ENCODE data around the gene FXN. TPM values are rescaled to one million over a fixed set of nuclear protein-coding genes. Genes with fewer than 3 reads are reported as not detected.

Gene FXN
- total RNA-seq, 1 donor from 2014 or later: 11.4 TPM

DNA sequence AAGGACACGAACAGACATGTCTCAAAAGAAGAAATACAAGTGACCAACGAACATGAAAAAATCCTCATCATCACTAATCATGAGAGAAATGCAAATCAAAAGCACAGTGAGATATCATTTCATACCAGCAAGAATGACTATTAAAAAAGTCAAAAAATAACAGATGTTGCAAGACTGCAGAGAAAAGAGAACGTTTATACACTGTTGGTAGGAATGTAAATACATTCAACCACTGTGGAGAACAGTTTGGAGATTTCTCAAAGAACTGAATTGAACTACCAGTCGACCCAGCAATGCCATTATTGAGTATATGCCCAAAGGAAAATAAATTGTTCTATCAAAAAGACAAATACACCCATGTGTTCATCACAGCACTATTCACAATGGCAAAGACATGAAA, 45.7 kb downstream of the FXN start:
- DNase-seq (ENCODE audit: low read depth): no peak
- TF ChIP-seq, protein P1, sequence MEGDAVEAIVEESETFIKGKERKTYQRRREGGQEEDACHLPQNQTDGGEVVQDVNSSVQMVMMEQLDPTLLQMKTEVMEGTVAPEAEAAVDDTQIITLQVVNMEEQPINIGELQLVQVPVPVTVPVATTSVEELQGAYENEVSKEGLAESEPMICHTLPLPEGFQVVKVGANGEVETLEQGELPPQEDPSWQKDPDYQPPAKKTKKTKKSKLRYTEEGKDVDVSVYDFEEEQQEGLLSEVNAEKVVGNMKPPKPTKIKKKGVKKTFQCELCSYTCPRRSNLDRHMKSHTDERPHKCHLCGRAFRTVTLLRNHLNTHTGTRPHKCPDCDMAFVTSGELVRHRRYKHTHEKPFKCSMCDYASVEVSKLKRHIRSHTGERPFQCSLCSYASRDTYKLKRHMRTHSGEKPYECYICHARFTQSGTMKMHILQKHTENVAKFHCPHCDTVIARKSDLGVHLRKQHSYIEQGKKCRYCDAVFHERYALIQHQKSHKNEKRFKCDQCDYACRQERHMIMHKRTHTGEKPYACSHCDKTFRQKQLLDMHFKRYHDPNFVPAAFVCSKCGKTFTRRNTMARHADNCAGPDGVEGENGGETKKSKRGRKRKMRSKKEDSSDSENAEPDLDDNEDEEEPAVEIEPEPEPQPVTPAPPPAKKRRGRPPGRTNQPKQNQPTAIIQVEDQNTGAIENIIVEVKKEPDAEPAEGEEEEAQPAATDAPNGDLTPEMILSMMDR (IDR thresholded peaks at IDR 0.05; ENCODE audit: insufficient read depth, low read length, poor library complexity, severe bottlenecking): no peak
- Histone ChIP-seq H3K4me3 (ENCODE audit: low read depth, low read length) (no peak overlapping the region), H3K27me3 (ENCODE audit: control insufficient read depth, insufficient read depth, low read length) (no peaks in the 10 kb centered on the region), H3K36me3 (ENCODE audit: control insufficient read depth, insufficient read depth, low read length) (no peaks in the 10 kb centered on the region)

DNA sequence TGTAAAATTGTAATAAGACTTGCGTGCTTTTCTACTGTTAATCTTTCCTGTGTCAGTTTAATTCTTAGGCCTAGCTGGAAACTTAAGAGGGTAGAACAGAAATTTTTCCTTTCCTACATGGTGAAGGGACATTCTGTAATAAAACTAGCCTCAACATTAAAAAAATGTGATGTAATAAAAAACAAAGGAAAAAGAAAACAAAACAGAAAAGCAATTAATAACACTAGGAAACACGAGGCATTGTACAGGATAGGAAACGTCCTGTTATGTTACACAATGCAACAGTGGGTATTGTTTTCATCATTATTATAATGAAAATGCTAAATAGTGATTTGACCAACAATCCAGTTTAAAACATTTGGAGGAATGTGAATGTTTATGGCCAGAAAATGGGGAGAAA, 47.8 kb downstream of the FXN start:
- TF ChIP-seq, protein P1 (IDR thresholded peaks at IDR 0.05; ENCODE audit: insufficient read depth, low read length, poor library complexity, severe bottlenecking): no peak
- H3K27me3 ChIP-seq (ENCODE audit: control insufficient read depth, insufficient read depth, low read length): no peaks in the 10 kb centered on the region
- DNase-seq (ENCODE audit: low read depth): no peak
- no peak overlapping the region for H3K4me3 ChIP-seq (ENCODE audit: low read depth, low read length)
- no peaks in the 10 kb centered on the region for H3K36me3 ChIP-seq (ENCODE audit: control insufficient read depth, insufficient read depth, low read length)

DNA sequence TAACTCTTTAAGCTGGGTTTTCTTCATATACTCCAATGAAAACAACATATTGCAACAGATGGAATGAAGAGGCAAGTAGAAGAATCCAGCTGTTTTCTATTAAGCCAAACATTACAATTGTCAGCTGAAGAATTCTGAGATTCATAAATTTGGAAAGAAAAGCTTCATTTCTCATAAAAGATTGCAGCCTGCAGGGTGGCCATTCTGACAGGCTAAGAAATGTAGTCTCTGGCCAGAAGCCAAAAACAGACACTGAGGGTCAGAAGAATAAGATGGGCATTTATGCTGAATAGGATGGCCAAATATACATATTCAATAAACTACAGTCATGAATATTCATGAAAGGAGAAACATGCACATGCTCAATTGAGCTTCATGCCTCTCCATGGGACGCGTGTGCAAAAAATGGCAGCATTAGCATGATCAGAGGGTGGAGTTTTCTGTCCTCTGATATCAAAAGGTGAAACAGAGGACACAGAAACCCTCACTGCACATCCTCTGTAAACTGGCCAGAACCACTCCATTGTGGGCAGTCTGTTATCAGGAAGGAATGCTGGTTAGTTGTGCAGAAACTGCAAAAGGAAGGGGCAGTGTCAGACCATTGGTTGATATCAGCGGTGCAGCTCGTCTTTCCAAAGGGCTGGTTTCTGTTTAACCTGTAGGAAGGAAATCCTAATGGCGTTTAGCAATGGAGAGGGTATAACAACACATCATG, 50.2 kb downstream of the FXN start:
- H3K36me3 ChIP-seq (ENCODE audit: control insufficient read depth, insufficient read depth, low read length): no peaks in the 10 kb centered on the region
- no peaks in the 10 kb centered on the region for H3K27me3 ChIP-seq (ENCODE audit: control insufficient read depth, insufficient read depth, low read length)
- H3K4me3 ChIP-seq (ENCODE audit: low read depth, low read length): no peak overlapping the region
- TF ChIP-seq, protein P1 (IDR thresholded peaks at IDR 0.05; ENCODE audit: insufficient read depth, low read length, poor library complexity, severe bottlenecking): no peak
- no peak for DNase-seq (ENCODE audit: low read depth)

DNA sequence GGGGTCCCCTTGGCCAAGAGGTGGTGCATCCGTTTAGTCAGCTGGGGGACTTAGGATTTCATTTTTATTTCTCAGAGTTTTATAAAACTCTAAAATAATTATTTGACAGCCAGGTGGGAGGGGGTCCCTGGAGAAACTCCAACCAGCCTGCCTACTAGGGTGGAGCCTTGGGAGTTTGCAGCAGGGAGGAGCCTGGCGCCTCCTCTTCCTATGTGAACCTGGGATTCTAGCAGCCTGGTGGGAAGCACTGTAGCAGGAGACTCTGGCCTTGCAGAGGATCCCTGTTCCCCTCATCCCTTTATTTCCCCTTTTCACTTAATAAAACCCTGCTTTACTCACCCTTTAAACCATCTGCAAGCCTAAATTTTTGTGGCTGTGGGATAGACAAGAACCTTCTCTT, 50.8 kb downstream of the FXN start:
- H3K27me3 ChIP-seq (ENCODE audit: control insufficient read depth, insufficient read depth, low read length): no peaks in the 10 kb centered on the region
- no peak overlapping the region for H3K4me3 ChIP-seq (ENCODE audit: low read depth, low read length)
- DNase-seq (ENCODE audit: low read depth): no peak
- TF ChIP-seq, protein P1 (IDR thresholded peaks at IDR 0.05; ENCODE audit: insufficient read depth, low read length, poor library complexity, severe bottlenecking): no peak
- no peaks in the 10 kb centered on the region for H3K36me3 ChIP-seq (ENCODE audit: control insufficient read depth, insufficient read depth, low read length)

DNA sequence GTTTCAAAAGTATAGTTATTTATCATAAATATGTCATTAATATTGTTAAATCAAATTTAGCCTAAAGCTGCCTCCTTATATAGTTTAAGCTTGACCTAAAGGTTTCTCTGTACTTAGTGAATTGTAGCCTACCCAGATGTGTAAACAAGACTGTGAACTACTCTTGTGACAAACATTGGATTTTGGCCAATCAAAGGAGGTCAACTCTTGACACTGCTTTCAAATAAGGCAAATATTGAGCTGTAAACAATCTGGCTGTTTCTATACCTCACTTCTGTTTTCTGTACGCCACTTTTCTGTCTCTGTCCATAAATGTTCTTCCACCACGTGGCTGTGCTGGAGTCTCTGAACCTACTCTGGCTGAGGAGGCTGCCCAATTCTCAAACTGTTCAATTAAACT, 51.2 kb downstream of the FXN start:
- no peak overlapping the region for H3K4me3 ChIP-seq (ENCODE audit: low read depth, low read length)
- TF ChIP-seq, protein P1 (IDR thresholded peaks at IDR 0.05; ENCODE audit: insufficient read depth, low read length, poor library complexity, severe bottlenecking): no peak
- no peaks in the 10 kb centered on the region for H3K36me3 ChIP-seq (ENCODE audit: control insufficient read depth, insufficient read depth, low read length)
- H3K27me3 ChIP-seq (ENCODE audit: control insufficient read depth, insufficient read depth, low read length): no peaks in the 10 kb centered on the region
- DNase-seq (ENCODE audit: low read depth): no peak

DNA sequence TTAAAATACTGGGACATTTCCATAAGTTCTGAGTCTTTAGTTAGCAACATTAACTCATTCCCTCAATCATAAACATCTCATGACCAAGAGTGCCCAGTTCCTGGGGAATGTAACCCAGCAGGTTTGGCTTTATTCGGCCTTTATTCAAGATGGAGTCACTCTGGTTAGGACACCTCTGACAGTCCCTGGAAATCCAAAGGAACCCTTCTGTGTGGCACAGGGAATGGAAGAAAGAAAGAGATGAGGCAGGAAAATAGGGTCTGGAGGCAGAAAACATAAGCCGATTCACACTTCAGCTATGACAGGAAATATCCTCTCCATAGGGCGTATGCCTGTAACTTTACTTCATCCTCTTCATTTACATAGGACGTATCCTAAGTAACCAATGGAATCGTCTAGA, 53.5 kb downstream of the FXN start:
- Histone ChIP-seq H3K4me3 (ENCODE audit: low read depth, low read length) (no peak overlapping the region), H3K27me3 (ENCODE audit: control insufficient read depth, insufficient read depth, low read length) (no peaks in the 10 kb centered on the region), H3K36me3 (ENCODE audit: control insufficient read depth, insufficient read depth, low read length) (no peaks in the 10 kb centered on the region)
- DNase-seq (ENCODE audit: low read depth): no peak
- TF ChIP-seq, protein P1 (IDR thresholded peaks at IDR 0.05; ENCODE audit: insufficient read depth, low read length, poor library complexity, severe bottlenecking): no peak

All from kidney epithelial cell (primary cell).